BE2C (cell line): ENCODE data around the gene ANKK1.

Experiments used
- DNase-seq: peaks from one replicate; pipeline ENCODE4 v3.0.0-alpha.2; 2020
- H3K27me3 ChIP-seq: fragments of 250-450 bp; sonication (Bioruptor Pico); 2 replicates; pipeline ENCODE4 v1.5.1; 2020; ENCODE audit warnings: mild to moderate bottlenecking
- H3K36me3 ChIP-seq: fragments of 250-450 bp; sonication (Bioruptor Pico); 2 replicates; pipeline ENCODE4 v1.5.1; 2020; ENCODE audit warnings: mild to moderate bottlenecking
- H3K4me1 ChIP-seq: fragments of 250-450 bp; sonication (Bioruptor Pico); 2 replicates; pipeline ENCODE4 v1.5.1; 2020
- H3K4me3 ChIP-seq: 2 replicates; pipeline ENCODE4 v1.5.1; 2011; ENCODE audit warnings: low read depth, low read length
- H3K9me3 ChIP-seq: fragments of 250-450 bp; sonication (Bioruptor Pico); 2 replicates; pipeline ENCODE4 v1.5.1; 2020
- CTCF ChIP-seq: IDR thresholded peaks from 2 replicates; pipeline ENCODE4 v1.5.1; 2012; ENCODE audit warnings: mild to moderate bottlenecking, low read depth, low read length

The ANKK1 gene

GRCh38 chr11:113394919-113395318, 7.3 kb downstream of the ANKK1 start:
- Histone ChIP-seq H3K4me3 (no peak overlapping the region), H3K27me3 (no peaks in the 10 kb centered on the region), H3K4me1 (no peaks in the 10 kb centered on the region), H3K9me3 (no peaks in the 10 kb centered on the region; the same call in 1 of the 2 replicates), H3K36me3 (no peaks in the 10 kb centered on the region)
- DNase-seq = no peak
- no peak for TF ChIP-seq CTCF

- Histone ChIP-seq H3K36me3 (no peaks in the 10 kb centered on the region), H3K4me1 (no peaks in the 10 kb centered on the region), H3K27me3 (no peaks in the 10 kb centered on the region), H3K4me3 (no peak overlapping the region), H3K9me3 (no peaks in the 10 kb centered on the region)
- no peak for DNase-seq
- TF ChIP-seq CTCF = no peak
These were observed 8.3 kb downstream of the ANKK1 start for GRCh38 chr11:113395782-113396336.

- DNase-seq = no peak
- no peak for TF ChIP-seq CTCF
- no peaks in the 10 kb centered on the region for H3K36me3 ChIP-seq
- H3K9me3 ChIP-seq = no peaks in the 10 kb centered on the region
- H3K27me3 ChIP-seq = no peaks in the 10 kb centered on the region
- no peaks in the 10 kb centered on the region for H3K4me1 ChIP-seq
- H3K4me3 ChIP-seq = no peak overlapping the region
These were observed 9.1 kb downstream of the ANKK1 start for GRCh38 chr11:113396690-113397089.

GRCh38 chr11:113397212-113397611, 9.6 kb downstream of the ANKK1 start:
- Histone ChIP-seq H3K9me3 (no peaks in the 10 kb centered on the region), H3K36me3 (no peaks in the 10 kb centered on the region)
- no peak for TF ChIP-seq CTCF

GRCh38 chr11:113397821-113398220, 10.2 kb downstream of the ANKK1 start:
- no peaks in the 10 kb centered on the region for H3K27me3 ChIP-seq
- no peak for TF ChIP-seq CTCF

More at GRCh38 chr11:113397212-113397611, 9.6 kb downstream of the ANKK1 start:
- no peaks in the 10 kb centered on the region for H3K4me1 ChIP-seq
- no peak overlapping the region for H3K4me3 ChIP-seq
- H3K27me3 ChIP-seq = no peaks in the 10 kb centered on the region
- DNase-seq = no peak

GRCh38 chr11:113398669-113399430, 11.3 kb downstream of the ANKK1 start:
- no peak for DNase-seq
- TF ChIP-seq CTCF = no peak
- H3K9me3 ChIP-seq = no peaks in the 10 kb centered on the region
- no peak overlapping the region for H3K4me3 ChIP-seq
- H3K4me1 ChIP-seq = no peaks in the 10 kb centered on the region
- no peaks in the 10 kb centered on the region for H3K36me3 ChIP-seq
- no peaks in the 10 kb centered on the region for H3K27me3 ChIP-seq

More at GRCh38 chr11:113397821-113398220, 10.2 kb downstream of the ANKK1 start:
- no peak for DNase-seq
- no peaks in the 10 kb centered on the region for H3K9me3 ChIP-seq
- H3K4me3 ChIP-seq = no peak overlapping the region
- no peaks in the 10 kb centered on the region for H3K4me1 ChIP-seq
- H3K36me3 ChIP-seq = no peaks in the 10 kb centered on the region
